Erythroblast (primary cell): ENCODE data around the gene POTEB2.
"Not testable (repeated sequence)": the region's sequence is repeated elsewhere in the genome, so short reads cannot be mapped to it uniquely, and the experiment has no call there.

Source experiments
- GATA1 ChIP-seq: IDR thresholded peaks from 2 replicates; pipeline ENCODE4 v1.6.1; 2011; ENCODE audit warnings: low read depth, mild to moderate bottlenecking, control low read depth, low read length, moderate library complexity
- POLR2A ChIP-seq: IDR thresholded peaks from 2 replicates; pipeline ENCODE4 v1.6.1; 2011; ENCODE audit warnings: mild to moderate bottlenecking, low read length

DNA sequence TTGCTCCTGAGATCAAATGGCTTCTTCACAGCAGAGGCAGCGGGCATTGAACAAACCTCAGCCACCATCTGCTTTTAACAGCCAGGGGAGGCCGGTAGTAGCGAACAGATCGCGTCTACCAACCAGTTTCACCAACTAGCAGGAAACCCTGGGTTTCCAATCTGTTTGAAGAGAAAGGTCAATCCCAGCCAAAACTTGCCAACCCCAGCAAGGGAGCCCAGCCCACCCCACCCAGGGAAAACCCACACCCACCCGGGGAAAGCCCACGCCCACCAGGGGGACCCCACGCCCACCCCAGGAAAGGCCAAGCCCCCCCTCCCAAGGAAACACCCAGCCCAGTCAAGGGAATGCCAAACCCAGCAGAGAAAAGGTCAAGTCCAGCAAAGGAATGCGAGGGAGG is at the start of gene POTEB2:
- not testable (repeated sequence) for TF ChIP-seq POLR2A, GATA1
